ENCODE data around the gene PGD. TPM values are rescaled to one million over a fixed set of nuclear protein-coding genes. Genes with fewer than 3 reads are reported as not detected.

Gene PGD
- total RNA-seq, 1 experiment from 2014 or later = 162 TPM

- Histone ChIP-seq H3K4me1 (ENCODE audit: insufficient read depth, low read length) (peaks cover 8% of the 10 kb centered on the region; the same call in 1 of the 2 replicates), H3K27me3 (ENCODE audit: low read length) (no peaks in the 10 kb centered on the region), H3K79me2 (ENCODE audit: low read length) (peaks cover 16% of the 10 kb centered on the region), H3K9me2 (replicated peaks; ENCODE audit: low read length) (no peaks in the 10 kb centered on the region), H2AFZ (ENCODE audit: low read length) (no peak overlapping the region), H4K20me1 (ENCODE audit: low read length) (no peaks in the 10 kb centered on the region), H3K27ac (ENCODE audit: low read length) (no peak overlapping the region), H3K9me3 (ENCODE audit: low read length) (no peaks in the 10 kb centered on the region), H3K4me2 (ENCODE audit: low read length) (no peak overlapping the region), H3K4me3 (ENCODE audit: low read length) (no peak overlapping the region), H3K9ac (ENCODE audit: low read length) (no peak overlapping the region), H3F3A (ENCODE audit: low read length, unreplicated experiment) (no peaks in the 10 kb centered on the region), H3K36me3 (ENCODE audit: low read depth, low read length) (no peaks in the 10 kb centered on the region)
- ChIA-PET POLR2A (ENCODE audit: unreplicated experiment) (no interaction called here), CTCF (interaction anchor here (0.7 kb wide), 1 partner anchor 90 kb away, joined by 3 read pairs; no protein-coding TSS in a partner anchor)
- no TSS peak for BruUV-seq (replicated peaks)
- ATAC-seq = no peak
- intact Hi-C loops (cut with micrococcal nuclease) = no loop called here
- no peak for DNase-seq
- TF ChIP-seq EZH2 (IDR thresholded peaks at IDR 0.05; ENCODE audit: low read length, unreplicated experiment) (no peak), CTCF (conservative IDR thresholded peaks at IDR 0.05; ENCODE audit: low read depth, low read length) (no peak), EZH2phosphoT487 (IDR thresholded peaks at IDR 0.05; ENCODE audit: borderline replicate concordance, low read length) (no peak)
Measured at GRCh38 chr1:10432910-10433700, 34.2 kb downstream of the PGD start.

- CTCF ChIA-PET = no interaction called here
- ATAC-seq = no peak
Measured at GRCh38 chr1:10433790-10434189, 34.9 kb downstream of the PGD start.

More at GRCh38 chr1:10433790-10434189, 34.9 kb downstream of the PGD start:
- H4K20me1 ChIP-seq (ENCODE audit: low read length) = no peaks in the 10 kb centered on the region
- intact Hi-C loops (cut with micrococcal nuclease) = no loop called here
- H3F3A ChIP-seq (ENCODE audit: low read length, unreplicated experiment) = no peaks in the 10 kb centered on the region
- H3K4me3 ChIP-seq (ENCODE audit: low read length) = no peak overlapping the region
- H3K9me3 ChIP-seq (ENCODE audit: low read length) = no peaks in the 10 kb centered on the region
- no peak for DNase-seq
- H3K36me3 ChIP-seq (ENCODE audit: low read depth, low read length) = no peaks in the 10 kb centered on the region
- POLR2A ChIA-PET (ENCODE audit: unreplicated experiment) = no interaction called here
- H3K9me2 ChIP-seq (replicated peaks; ENCODE audit: low read length) = no peaks in the 10 kb centered on the region
- no peak overlapping the region for H3K27ac ChIP-seq (ENCODE audit: low read length)
- peaks cover 16% of the 10 kb centered on the region for H3K79me2 ChIP-seq (ENCODE audit: low read length)
- no peak overlapping the region for H3K9ac ChIP-seq (ENCODE audit: low read length)
- no peak for TF ChIP-seq EZH2 (IDR thresholded peaks at IDR 0.05; ENCODE audit: low read length, unreplicated experiment)
- TF ChIP-seq EZH2phosphoT487 (IDR thresholded peaks at IDR 0.05; ENCODE audit: borderline replicate concordance, low read length) = no peak
- no peak for TF ChIP-seq CTCF (conservative IDR thresholded peaks at IDR 0.05; ENCODE audit: low read depth, low read length)
- peaks cover 8% of the 10 kb centered on the region; the same call in 1 of the 2 replicates for H3K4me1 ChIP-seq (ENCODE audit: insufficient read depth, low read length)
- no peaks in the 10 kb centered on the region for H3K27me3 ChIP-seq (ENCODE audit: low read length)
- no peak overlapping the region for H2AFZ ChIP-seq (ENCODE audit: low read length)
- H3K4me2 ChIP-seq (ENCODE audit: low read length) = no peak overlapping the region
- no TSS peak for BruUV-seq (replicated peaks)
